Testis (tissue), 2 donors: ENCODE results near the gene IFIT2.

Source experiments
- POLR2A ChIP-seq: fragments of 450-650 bp; IDR thresholded peaks from one replicate; pipeline ENCODE4 v1.6.1; 2017; ENCODE audit warnings: antibody characterized with exemption, mild to moderate bottlenecking, moderate library complexity
- TF ChIP-seq, protein P1 (sequence below), 3 experiments: fragments of 450-650 bp in 2 of 3; fragments of 200-600 bp in 1 of 3; sonication (generic) in 1 of 3; IDR thresholded peaks; one replicate each; pipeline ENCODE4 v1.5.1; 2016 to 2019; ENCODE audit warnings: antibody characterized with exemption in 3 of 3, mild to moderate bottlenecking in 2 of 3, moderate library complexity in 1 of 3

DNA sequence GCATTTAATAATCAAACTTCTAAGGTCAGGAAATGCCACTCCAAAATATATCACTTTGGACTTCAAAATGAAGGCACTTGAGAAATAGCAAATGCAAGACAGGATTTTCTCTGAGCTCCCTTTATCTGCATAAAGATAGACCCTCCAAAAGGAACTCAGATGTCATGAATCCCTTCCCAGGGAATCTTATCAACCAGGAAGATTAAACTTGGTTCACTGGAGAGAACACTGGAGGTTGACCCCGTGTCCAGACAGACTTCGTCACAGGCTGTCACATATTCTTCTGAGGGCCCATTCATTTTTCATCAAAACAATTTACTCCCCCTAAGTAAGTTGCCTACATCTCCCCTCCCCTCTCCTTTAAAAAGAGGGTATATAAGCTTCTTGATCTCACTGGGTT, 47.1 kb downstream of the IFIT2 start:
- TF ChIP-seq, protein P1, sequence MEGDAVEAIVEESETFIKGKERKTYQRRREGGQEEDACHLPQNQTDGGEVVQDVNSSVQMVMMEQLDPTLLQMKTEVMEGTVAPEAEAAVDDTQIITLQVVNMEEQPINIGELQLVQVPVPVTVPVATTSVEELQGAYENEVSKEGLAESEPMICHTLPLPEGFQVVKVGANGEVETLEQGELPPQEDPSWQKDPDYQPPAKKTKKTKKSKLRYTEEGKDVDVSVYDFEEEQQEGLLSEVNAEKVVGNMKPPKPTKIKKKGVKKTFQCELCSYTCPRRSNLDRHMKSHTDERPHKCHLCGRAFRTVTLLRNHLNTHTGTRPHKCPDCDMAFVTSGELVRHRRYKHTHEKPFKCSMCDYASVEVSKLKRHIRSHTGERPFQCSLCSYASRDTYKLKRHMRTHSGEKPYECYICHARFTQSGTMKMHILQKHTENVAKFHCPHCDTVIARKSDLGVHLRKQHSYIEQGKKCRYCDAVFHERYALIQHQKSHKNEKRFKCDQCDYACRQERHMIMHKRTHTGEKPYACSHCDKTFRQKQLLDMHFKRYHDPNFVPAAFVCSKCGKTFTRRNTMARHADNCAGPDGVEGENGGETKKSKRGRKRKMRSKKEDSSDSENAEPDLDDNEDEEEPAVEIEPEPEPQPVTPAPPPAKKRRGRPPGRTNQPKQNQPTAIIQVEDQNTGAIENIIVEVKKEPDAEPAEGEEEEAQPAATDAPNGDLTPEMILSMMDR (IDR thresholded peaks at IDR 0.05), result no peak
- TF ChIP-seq POLR2A, result no peak
